Cardiac septum (tissue), 1 donor: Measurements from ENCODE around the gene SOX14. TPM values are rescaled to one million over a fixed set of nuclear protein-coding genes. Genes with fewer than 3 reads are reported as not detected.

Experiments
- DNase-seq: peaks from one replicate; pipeline ENCODE4 v3.0.0-alpha.2; 2020; ENCODE audit warnings: low spot score
- intact Hi-C: fragments of 100-400 bp; cut with DNase I; formaldehyde crosslinking; loops from one replicate; pipeline ENCODE4 v1.14.0; 2022
- total RNA-seq: library from RNA; stranded (reverse); fragmentation: NEBNext Ultra II Directional; extraction: Animal tissue kit (Norgen Biotek cat#: 25700); gene quantifications from one replicate; pipeline ENCODE4 v1.2.1, GENCODE V29; 2021
- donor health status: DM: no; HTN: no; CAD: no.

The SOX14 gene
- total RNA-seq, 1 donor from 2014 or later: not detected

DNA sequence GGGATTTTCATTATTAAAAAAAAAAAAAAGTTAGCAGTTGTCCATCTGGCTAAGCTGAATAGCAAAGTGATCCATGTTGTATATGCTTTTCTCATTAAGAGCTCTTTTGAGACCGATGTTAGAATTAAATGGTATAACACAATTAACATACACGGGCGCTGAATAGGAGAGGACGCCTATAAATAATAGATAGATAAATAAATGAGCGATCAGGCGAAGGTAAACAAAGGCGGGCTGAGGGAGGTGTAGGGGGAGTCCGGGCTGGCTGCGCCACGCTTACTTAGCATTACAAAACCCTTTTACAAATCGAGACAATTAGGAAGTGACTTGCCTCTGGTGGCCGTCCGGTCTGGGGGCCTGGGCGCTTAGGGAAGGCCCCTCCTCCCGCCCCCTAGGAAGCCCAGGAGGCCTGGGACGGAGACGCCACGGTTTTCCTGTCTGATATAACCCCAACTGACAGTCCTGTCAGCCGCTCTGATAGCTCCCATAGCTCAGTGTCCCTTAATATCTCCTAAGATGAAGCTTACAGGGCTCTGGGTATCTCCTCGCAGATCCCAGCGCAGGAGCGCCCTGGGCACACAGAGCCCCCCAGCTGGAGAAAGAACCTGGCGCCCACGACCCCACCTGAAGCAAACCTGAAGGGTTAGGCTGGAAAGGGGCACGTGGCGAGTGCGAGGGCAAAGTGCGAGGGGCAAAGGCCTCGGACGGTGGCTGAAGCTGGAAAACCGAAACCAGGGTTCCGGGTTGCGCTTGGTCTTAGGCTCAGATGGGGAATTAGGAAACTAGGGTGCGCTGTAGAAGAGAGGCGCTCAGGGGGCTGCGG is 3.6 kb downstream of the SOX14 start:
- intact Hi-C loops: no loop called here
- DNase-seq: no peak

DNA sequence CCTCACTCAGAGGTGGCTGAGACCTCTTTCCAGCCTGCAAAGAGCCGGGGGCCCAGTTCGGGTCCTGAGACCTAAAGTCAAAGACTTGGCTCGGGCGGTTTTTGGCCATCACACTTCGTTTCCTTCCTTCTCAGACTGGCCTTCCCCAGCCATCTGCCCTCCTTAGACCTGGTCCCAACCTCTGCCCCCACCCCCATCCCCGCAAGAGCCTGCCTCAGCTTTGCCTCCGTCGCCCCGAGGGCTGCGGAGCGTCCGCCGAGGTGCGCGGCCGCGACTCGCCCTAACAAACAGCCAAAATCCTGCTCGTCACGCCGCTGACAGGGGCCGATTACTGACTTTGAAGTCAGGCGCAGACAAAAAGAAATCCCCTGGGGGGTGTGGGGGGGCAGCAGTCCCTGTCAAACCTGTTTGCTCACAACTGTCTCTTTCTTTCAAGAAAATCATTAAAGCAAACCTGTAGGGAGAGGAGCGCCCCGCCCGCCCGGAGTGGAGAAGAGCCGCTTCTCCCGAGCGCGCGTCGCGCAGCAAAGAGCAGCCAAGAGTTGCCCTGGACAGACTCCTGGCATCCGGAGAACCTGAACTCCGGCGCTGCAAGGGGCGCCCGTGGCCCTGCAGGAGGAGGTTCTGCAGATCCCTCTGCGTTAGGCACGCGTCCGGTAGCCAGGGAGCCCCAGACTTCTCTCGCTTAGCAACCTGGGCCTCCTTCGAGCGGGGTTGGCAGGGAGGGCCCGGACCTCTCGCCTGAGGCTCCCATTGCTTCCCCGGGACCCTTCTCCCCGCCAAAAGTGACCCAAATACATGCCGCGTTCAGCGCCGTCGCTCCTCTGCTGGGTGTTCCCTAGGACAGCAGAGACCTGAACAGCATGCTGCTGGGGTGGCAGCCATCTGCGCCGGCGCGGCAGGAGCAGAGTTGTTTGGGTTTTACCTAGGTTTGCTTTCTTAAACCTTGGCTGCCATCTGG is 4.5 kb downstream of the SOX14 start:
- intact Hi-C loops: no loop called here
- DNase-seq: no peak

DNA sequence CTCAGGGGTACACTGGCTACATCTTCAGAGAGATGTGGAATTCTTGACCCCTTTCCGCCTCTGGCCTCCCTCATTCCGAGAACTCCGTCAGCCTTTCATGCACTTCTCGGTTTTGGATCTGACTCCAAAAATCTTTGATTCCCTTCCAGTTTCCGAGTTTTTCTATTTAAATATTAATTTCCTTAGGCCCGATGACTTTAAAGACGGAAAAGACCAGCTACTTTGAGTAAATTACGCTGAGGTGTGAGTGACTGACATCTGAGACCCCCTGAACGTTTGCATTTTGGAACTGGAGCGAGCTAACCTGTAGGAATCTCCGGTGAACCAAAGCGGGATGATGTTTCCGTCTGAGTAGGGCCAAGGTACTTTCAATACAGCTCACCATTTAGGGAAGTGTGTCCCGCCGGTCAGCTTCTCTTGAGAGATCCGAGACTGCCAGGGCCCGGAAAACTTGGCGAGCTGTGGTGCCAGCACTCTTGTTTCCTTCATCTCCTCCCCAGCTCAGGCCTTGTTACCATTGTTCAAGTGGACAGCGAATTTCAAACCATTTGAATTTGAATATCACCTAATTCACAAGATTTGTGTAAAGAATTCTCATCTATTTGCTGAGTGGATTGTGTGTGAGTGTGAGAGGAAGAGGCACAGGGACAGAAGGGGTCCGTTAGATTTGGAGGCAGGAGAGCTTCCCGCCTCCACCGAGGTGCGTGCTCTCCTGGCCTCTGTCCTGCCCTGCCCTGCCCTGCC is 5.4 kb downstream of the SOX14 start:
- DNase-seq: no peak
- intact Hi-C loops: no loop called here

DNA sequence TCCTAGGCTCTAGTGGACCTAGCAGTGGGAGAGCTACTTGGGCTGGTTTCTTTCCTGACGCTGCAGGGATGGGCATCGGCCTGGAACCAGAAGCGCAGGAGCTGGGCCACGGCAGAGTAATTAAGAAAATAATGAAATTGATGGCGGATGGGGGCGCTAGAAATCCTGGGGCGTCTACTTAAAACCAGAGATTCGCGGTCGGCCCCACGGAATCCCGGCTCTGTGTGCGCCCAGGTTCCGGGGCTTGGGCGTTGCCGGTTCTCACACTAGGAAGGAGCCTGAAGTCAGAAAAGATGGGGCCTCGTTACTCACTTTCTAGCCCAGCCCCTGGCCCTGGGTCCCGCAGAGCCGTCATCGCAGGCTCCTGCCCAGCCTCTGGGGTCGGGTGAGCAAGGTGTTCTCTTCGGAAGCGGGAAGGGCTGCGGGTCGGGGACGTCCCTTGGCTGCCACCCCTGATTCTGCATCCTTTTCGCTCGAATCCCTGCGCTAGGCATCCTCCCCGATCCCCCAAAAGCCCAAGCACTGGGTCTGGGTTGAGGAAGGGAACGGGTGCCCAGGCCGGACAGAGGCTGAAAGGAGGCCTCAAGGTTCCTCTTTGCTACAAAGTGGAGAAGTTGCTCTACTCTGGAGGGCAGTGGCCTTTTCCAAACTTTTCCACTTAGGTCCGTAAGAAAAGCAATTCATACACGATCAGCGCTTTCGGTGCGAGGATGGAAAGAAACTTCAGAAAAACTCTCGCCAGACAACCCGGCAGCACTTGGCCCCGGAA is 6.1 kb downstream of the SOX14 start:
- DNase-seq: no peak
- intact Hi-C loops: no loop called here

DNA sequence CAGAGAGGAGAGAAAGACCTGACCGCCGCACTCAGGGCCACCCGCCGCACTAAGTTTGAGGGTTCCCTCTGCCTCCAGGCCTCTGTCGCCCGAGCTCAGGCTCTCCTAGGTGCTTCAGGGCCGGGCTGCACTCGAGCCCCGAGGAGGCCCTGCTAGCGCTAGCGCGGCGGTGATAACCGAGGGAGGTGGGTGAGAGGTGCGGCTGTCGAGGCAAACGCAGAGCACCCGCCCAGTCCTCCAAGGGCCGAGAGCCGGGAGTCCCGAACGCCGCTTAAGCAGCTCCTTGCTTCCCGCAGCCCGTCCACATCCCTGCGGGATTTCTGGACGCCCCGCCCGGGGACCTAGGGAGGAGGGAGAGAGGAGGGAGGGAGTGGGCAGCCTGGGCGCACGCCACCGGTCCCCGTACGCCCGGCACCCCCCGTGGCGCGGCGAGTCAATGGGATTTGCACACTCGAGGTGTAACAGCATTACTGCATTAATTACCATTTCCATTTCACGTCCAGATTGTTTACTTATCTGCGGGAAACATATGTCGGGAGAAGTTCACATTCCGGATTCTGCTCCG is 6.8 kb downstream of the SOX14 start:
- no peak for DNase-seq
- intact Hi-C loops: no loop called here

DNA sequence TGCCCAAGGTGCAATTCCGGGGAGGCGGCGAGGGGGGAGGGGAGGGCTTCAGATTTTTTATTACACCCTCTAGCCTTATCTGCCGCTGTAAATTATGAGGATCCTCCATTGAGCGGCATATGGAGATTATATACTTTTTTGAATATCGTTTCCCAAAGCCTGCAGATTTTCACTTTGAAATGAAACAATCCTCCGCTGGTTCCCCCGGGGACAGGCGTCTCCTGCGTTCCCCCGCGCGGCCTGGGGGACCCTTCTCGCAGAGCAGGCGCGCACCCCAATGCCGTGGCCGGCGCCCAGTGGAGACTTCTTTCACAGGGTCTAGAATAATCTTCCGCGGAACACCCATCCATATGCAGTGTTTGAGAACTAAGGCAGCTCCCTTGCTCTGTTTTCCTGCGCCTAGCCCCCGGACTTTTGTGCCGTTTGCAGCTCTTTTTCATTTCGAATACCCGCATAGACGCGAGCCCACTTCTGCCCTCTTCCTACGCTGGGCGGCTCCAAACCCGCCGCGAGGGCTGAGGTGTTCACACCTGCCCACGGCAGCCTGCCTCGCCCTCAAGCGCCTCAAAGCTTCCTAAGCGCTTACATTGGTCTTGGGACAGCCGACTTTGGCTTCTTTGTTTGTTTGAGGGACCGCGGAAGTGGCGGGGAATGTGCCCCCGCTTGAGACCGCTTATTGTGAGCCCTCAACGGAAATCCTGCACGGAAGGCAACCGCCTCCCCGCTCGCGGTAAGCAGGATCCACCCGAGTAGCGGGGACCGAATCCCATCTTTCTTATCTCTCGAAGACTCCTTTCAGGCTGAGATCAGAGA is 7.5 kb downstream of the SOX14 start:
- no peak for DNase-seq
- intact Hi-C loops: no loop called here

DNA sequence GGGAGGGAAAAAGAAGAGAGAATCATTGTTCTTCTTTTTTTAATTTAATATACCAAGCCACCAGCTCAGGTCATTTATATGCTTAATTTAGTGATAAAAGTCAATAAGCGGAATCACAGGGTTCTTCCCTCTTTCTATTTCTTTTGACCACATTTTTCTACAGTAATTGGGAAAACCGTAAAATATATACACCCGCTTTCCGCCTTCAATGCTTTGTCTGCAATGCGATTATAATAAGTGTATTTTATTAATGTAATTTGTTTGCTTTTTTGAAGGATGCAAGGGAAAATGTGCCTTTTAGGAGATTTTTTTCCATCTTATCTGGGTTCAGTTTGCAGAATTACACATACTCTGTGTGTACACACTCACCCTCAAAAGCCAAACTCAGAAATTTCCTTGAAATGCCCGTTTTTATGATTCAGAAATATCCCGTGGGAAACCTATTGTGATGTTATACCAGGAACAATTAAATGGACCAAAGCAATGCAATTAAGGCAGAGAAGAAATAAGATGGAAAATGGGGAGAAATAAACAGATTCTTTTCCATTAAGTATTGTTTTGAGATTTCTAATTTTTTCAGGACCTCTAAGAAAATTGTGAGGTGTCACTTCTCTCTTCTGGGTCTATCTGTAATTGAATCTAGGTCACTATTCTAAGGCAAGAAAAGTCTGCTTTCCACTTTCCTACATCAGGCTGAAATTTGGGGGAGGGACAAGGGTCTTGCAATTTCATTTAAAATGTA is 8.3 kb downstream of the SOX14 start:
- intact Hi-C loops: no loop called here
- DNase-seq: no peak

DNA sequence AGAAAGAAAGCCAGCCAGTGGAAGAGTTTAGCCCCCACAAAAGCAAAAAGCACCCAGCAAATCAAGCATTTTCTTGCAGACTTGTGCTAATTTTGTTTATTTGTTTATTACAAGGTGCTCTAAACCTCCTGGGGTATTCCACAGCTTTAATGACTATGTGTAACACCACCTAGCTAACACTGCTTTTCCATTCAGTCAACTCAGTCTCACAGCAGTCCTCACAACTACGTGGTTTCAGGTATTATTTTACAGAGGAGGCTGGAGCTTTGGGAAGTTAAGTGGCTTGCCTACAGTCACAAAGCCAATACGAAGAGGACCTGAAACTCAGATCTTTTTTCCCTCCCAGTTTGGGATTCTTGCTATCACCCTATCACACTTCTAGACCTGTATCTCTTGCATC is 14.8 kb downstream of the SOX14 start:
- no peak for DNase-seq
- intact Hi-C loops: no loop called here

DNA sequence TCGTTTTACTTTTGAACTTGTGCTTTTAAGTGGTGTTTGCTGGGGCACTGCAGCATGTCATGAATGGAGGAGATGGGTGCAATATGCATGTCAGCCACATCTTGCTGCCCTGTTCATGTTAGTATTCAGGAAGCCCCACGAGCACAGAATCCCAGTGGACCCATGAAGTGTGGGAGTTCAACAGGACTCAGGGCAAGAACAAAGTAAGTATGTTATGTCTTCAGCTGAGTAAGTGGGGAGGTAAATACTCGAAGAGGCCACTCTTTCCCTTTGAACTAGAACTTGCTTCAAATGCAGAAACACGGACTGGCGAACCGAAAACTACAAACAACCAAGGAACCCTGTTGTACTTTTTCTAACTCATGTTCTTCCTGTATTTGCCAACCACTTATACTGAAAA is 23.4 kb downstream of the SOX14 start:
- DNase-seq: no peak
- intact Hi-C loops: no loop called here

DNA sequence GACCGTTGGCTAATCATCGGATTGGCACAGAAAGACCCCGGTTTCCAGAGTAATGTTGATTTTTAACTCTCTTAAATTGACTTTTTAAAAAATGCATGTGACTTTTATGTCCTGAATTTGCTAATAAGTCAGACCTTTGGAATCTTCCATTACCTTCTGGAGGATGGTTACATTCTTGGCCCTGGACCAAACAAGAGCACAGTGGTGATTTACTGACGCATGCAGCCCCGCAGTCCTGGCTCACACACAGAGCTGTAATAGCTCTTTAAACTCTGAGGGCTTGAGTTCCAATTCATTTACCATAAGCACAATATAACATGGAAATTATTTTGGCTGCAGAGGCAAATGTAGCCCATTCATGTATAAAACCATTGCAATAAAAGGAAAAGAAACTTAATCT is 25.1 kb downstream of the SOX14 start:
- intact Hi-C loops: no loop called here
- no peak for DNase-seq

DNA sequence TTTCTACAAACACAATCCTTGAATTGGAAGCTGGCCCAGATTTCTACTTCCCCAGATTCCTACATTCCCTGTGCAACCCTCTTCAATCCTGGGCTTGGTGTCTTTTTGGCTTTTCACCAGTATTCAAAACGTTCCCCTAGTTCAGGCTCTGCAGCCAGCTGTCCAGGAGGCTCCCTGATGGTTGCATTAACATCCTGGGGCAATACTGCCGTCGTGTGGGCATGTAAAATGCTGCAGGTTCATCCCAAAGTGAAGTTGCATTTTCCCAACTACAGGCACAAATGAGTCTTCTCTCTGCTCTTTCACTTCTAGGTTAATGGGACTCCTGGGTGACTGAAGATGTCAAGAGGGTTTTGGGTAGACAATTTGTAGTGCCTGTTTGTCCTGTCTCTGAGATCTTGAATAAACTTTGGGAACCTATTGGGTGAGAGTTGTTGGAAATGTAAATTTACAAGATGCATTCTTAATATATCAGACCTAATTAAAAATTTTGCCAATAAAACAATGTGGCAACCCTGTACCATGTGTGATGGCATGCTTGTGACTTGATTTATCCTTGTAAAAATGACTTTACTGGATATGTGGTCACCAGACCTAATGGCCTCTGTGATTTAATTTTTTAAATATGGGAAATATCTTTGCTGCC is 28.6 kb downstream of the SOX14 start:
- intact Hi-C loops: no loop called here
- no peak for DNase-seq

DNA sequence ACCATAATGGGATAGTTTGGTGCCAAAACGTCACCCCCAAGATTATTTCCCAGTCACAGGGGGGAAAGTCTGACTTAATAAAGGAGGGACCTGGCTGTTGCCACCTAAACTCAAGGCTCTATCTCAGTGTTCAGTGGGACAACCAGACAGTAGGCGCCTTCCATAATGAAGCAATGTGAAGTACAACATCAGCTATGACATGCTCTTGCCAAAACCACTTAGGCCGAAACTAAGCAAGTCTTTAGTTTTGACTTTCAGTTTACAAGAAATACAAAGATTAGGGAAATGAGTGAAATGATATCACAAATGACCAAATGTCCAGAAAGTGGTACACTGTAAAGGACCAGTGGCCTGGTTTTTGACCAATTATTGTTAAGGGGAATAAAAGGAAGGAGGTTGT is 32.9 kb downstream of the SOX14 start:
- intact Hi-C loops: no loop called here
- DNase-seq: no peak

DNA sequence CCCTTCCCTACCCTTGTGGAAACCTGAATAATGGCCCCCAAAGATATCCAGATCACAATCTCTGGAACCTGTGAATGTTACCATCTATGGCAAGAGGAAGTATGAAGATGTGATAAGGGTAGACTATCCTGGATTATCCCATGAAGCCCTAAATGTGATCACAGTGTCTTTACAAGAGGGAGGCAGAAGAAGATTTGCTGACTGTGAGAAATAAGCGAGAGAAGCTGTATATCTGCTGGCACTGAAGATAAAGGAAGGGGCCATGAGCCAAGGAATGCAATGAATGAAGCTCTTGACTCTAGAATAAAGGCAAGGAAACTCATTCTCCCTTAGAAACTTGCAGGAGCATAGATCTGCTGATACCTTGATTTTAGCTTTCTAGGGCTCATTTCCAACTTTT is 39.1 kb downstream of the SOX14 start:
- intact Hi-C loops: no loop called here
- no peak for DNase-seq

DNA sequence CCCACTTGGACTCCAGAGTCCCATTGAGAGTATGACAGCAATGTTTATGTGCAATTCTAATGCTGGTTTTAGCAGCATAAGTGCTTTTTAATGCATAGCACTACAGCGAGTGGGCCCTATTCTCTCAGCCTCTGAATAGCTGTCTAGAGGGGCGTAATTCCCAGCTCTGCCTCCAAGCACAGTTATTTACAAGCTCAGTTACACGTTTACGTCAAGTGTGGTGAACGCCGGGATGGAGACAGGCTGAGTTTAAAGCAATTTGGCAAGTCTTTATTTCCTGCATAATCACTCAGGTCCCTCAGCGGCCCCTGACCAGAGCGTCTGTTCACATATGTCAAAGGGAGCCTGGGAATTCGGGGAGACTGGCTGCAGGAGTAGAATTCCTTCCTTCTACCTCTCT is 43.9 kb downstream of the SOX14 start:
- intact Hi-C loops: no loop called here
- no peak for DNase-seq

DNA sequence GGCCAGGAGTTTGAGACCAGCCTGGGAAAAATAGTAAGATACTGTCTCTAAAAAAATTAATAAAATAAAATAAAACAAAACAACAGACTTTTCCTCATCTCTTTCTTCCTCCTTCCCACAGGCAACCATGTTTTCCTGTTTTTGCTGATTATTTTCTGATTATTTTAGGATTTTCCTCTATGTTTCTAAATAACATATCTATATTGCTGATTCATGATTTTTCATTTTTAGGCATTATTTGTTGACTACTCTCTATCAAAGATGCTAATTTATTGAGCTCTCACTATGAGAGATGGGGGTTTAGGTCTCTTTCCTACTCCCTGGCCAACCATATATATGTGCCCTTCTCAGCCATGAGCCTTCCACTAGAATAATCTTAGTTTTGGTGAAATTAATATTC is 45.4 kb downstream of the SOX14 start:
- DNase-seq: no peak
- intact Hi-C loops: no loop called here

DNA sequence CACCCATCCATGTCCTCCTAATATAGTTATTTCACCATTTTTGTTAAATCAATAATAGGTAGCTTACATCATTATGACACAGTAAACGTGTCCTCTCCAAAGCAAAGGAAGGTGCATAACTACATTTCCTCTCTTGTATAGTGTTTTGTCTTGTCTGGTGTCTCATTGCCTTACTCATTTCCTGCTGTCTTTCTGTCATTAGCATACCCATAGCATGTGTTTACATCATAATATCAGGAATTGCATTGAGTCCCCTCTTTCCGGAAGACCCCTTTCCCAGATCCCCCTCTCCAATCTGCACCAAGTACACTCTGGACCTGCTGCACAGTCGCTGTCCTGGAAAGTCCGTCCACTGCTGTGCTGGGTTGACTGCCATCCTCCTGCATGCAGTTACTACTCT is 47.9 kb downstream of the SOX14 start:
- DNase-seq: no peak
- intact Hi-C loops: no loop called here

DNA sequence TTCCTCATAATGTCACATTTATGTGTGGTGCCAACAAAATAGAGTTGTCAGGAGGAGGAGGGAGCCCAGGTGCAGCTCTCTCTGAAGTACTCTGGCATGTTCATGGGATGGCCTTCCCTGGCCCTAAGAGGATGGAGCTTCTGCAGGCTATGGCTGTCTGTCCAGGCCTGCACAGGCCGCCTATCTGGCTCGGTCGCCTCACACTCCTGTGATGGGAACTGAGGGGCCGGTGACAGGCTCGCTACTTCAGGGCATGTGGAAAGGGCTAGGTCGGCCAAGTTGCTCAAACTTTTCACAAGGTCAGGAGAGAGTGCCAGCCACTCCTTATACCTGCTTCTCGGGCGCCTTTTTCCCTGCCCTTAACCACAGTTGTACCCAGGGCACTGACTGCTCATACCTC is 51.1 kb downstream of the SOX14 start:
- intact Hi-C loops: no loop called here

More for the DNA sequence above, 51.1 kb downstream of the SOX14 start:
- DNase-seq: no peak
